Measurements from ENCODE around the gene DMD. TPM values are rescaled to one million over a fixed set of nuclear protein-coding genes. Genes with fewer than 3 reads are reported as not detected.

DMD gene
- total RNA-seq, 3 donors from 2014 or later (not counting 1 experiment from before 2014, with no cell fraction given) = not detected

DNA sequence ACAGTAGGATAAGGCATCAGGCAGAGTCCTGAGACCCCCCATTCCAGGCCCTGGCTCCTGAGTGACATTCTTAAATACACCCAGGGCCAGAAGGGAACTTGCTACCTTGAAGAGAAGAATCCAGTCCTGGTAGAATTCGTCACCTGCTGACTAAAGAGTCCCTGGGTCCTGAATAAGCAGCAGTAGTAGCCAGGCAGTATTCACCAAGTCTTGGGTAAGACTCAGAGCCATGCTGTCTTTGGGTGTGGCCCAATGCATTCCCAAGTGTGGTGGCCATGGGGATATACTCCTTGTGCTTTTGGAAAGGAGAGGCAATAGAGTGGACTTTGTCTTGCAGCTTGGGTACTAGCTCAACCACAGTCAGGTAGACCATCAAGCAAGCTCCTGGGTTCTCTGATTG, 359.1 kb downstream of the DMD start:
- no peak overlapping the region for H3K27ac ChIP-seq (ENCODE audit: low read length)
- H3K27me3 Mint-ChIP-seq (ENCODE audit: low read depth in 2 of 2) = no peaks in the 10 kb centered on the region
- no peaks in the 10 kb centered on the region for H3K36me3 Mint-ChIP-seq
- H3K4me1 Mint-ChIP-seq = no peaks in the 10 kb centered on the region
- H3K4me3 ChIP-seq (ENCODE audit: low read length) = no peak overlapping the region
- H3K36me3 ChIP-seq (ENCODE audit: control insufficient read depth, insufficient read depth, low read length) = no peaks in the 10 kb centered on the region
- H3K4me1 ChIP-seq (ENCODE audit: control insufficient read depth, insufficient read depth, low read length) = no peaks in the 10 kb centered on the region
- no peak overlapping the region for H3K27ac Mint-ChIP-seq
- no peaks in the 10 kb centered on the region for H3K27me3 ChIP-seq (ENCODE audit: control insufficient read depth, insufficient read depth, low read length)
- H3K9me3 ChIP-seq (ENCODE audit: control insufficient read depth, insufficient read depth, low read length) = peaks cover 5% of the 10 kb centered on the region
- intact Hi-C loops (cut with micrococcal nuclease) = no loop called here
- 56% methylated on average over 1 of the region's 1 CpG for WGBS (ENCODE audit: insufficient coverage)
- H3K9me3 Mint-ChIP-seq = peaks cover 4 to 16% of the 10 kb centered on the region in 2 donors
- no peak overlapping the region for H3K4me3 Mint-ChIP-seq
- TF ChIP-seq, protein P1, sequence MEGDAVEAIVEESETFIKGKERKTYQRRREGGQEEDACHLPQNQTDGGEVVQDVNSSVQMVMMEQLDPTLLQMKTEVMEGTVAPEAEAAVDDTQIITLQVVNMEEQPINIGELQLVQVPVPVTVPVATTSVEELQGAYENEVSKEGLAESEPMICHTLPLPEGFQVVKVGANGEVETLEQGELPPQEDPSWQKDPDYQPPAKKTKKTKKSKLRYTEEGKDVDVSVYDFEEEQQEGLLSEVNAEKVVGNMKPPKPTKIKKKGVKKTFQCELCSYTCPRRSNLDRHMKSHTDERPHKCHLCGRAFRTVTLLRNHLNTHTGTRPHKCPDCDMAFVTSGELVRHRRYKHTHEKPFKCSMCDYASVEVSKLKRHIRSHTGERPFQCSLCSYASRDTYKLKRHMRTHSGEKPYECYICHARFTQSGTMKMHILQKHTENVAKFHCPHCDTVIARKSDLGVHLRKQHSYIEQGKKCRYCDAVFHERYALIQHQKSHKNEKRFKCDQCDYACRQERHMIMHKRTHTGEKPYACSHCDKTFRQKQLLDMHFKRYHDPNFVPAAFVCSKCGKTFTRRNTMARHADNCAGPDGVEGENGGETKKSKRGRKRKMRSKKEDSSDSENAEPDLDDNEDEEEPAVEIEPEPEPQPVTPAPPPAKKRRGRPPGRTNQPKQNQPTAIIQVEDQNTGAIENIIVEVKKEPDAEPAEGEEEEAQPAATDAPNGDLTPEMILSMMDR (IDR thresholded peaks at IDR 0.05) = no peak
- DNase-seq = no peak
- ATAC-seq = no peak

DNA sequence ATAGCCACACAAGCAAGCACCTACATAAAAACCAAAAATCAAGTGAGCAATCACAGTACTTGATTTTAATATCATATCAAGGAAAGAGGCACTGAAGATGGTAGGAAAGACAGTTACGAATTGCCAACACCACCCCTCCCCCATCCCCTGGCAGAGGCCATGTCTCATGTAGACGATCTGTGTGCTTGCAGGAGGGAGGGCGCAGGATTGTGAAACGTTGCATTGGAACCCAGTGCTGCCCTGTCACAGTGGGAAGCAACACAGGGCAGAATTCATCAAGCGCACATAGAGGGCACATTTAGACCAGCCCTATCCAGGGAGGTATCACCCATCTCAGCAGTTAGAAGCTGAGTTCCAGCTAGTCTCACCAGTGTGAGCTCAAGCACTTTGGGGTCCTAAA, 359.8 kb downstream of the DMD start:
- DNase-seq = no peak
- Histone ChIP-seq H3K27me3 (ENCODE audit: control insufficient read depth, insufficient read depth, low read length) (no peaks in the 10 kb centered on the region), H3K9me3 (ENCODE audit: control insufficient read depth, insufficient read depth, low read length) (peaks cover 5% of the 10 kb centered on the region), H3K4me1 (ENCODE audit: control insufficient read depth, insufficient read depth, low read length) (no peaks in the 10 kb centered on the region), H3K4me3 (ENCODE audit: low read length) (no peak overlapping the region), H3K27ac (ENCODE audit: low read length) (no peak overlapping the region), H3K36me3 (ENCODE audit: control insufficient read depth, insufficient read depth, low read length) (no peaks in the 10 kb centered on the region)
- intact Hi-C loops (cut with micrococcal nuclease) = no loop called here
- TF ChIP-seq, protein P1 (IDR thresholded peaks at IDR 0.05) = no peak
- H3K27ac Mint-ChIP-seq = no peak overlapping the region
- ATAC-seq = no peak
- H3K36me3 Mint-ChIP-seq = no peaks in the 10 kb centered on the region
- peaks cover 4 to 16% of the 10 kb centered on the region in 2 donors for H3K9me3 Mint-ChIP-seq
- no peaks in the 10 kb centered on the region for H3K4me1 Mint-ChIP-seq
- 89% methylated on average over 4 of the region's 5 CpGs for WGBS (ENCODE audit: insufficient coverage)
- no peaks in the 10 kb centered on the region for H3K27me3 Mint-ChIP-seq (ENCODE audit: low read depth in 2 of 2)
- H3K4me3 Mint-ChIP-seq = no peak overlapping the region

DNA sequence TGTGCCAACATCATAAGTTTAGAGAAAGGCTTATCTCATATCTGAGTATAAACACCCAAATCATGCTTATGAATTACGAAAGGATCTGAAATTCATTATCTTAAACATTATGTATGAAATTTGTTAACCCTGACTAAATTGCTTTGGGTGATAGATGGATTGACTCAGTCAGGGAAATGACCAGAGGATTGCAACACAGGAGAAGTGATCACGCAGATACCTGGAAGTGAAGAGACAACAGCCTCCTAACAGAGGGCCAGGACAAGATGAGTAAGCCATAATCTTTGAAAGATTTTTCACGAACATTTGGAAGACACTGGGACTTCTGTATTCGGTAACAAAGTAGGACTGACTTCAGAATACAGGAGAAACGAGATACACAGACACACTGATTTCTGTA, 363.4 kb downstream of the DMD start:
- ATAC-seq = no peak
- 97% methylated on average over 3 of the region's 5 CpGs for WGBS (ENCODE audit: insufficient coverage)
- Histone ChIP-seq H3K27me3 (ENCODE audit: control insufficient read depth, insufficient read depth, low read length) (no peaks in the 10 kb centered on the region), H3K36me3 (ENCODE audit: control insufficient read depth, insufficient read depth, low read length) (no peaks in the 10 kb centered on the region), H3K9me3 (ENCODE audit: control insufficient read depth, insufficient read depth, low read length) (peaks cover 5% of the 10 kb centered on the region), H3K27ac (ENCODE audit: low read length) (no peak overlapping the region), H3K4me3 (ENCODE audit: low read length) (no peak overlapping the region), H3K4me1 (ENCODE audit: control insufficient read depth, insufficient read depth, low read length) (no peaks in the 10 kb centered on the region)
- H3K36me3 Mint-ChIP-seq = no peaks in the 10 kb centered on the region
- no peak overlapping the region for H3K27ac Mint-ChIP-seq
- intact Hi-C loops (cut with micrococcal nuclease) = no loop called here
- peaks cover 5 to 11% of the 10 kb centered on the region in 2 donors for H3K9me3 Mint-ChIP-seq
- TF ChIP-seq, protein P1 (IDR thresholded peaks at IDR 0.05) = no peak
- H3K4me1 Mint-ChIP-seq = no peaks in the 10 kb centered on the region
- H3K27me3 Mint-ChIP-seq (ENCODE audit: low read depth in 2 of 2) = no peaks in the 10 kb centered on the region
- H3K4me3 Mint-ChIP-seq = no peak overlapping the region
- no peak for DNase-seq

DNA sequence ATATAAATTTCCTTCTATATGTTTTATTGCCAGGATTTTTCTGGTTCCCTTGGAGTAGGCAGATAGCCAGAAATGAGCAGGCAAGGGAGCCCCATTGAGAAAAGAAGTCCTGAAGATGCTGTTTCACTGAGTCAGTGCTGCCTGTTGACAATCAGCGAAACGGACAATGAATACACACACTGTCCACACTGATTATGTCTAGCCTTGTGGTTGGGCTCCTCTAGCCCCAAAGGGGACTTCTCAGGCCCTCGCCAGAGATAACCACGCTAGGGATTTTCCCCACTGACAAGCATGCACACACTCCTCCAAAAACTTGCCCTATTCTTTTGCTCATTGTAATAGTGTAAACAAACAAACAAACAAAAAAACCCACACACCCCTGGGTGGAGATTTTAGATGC, 369.3 kb downstream of the DMD start:
- TF ChIP-seq, protein P1 (IDR thresholded peaks at IDR 0.05) = no peak
- H3K36me3 ChIP-seq (ENCODE audit: control insufficient read depth, insufficient read depth, low read length) = no peaks in the 10 kb centered on the region
- H3K9me3 ChIP-seq (ENCODE audit: control insufficient read depth, insufficient read depth, low read length) = no peaks in the 10 kb centered on the region
- H3K27me3 Mint-ChIP-seq (ENCODE audit: low read depth in 2 of 2) = no peaks in the 10 kb centered on the region
- intact Hi-C loops (cut with micrococcal nuclease) = no loop called here
- no peak overlapping the region for H3K4me3 ChIP-seq (ENCODE audit: low read length)
- H3K27ac ChIP-seq (ENCODE audit: low read length) = no peak overlapping the region
- H3K4me1 ChIP-seq (ENCODE audit: control insufficient read depth, insufficient read depth, low read length) = no peaks in the 10 kb centered on the region
- H3K4me1 Mint-ChIP-seq = no peaks in the 10 kb centered on the region
- ATAC-seq (no peak), DNase-seq (no peak)
- H3K27me3 ChIP-seq (ENCODE audit: control insufficient read depth, insufficient read depth, low read length) = no peaks in the 10 kb centered on the region
- no peak overlapping the region for H3K27ac Mint-ChIP-seq
- H3K4me3 Mint-ChIP-seq = no peak overlapping the region
- WGBS (ENCODE audit: insufficient coverage) = 70% methylated on average over 4 of the region's 4 CpGs
- H3K36me3 Mint-ChIP-seq = no peaks in the 10 kb centered on the region
- peaks cover 12 to 13% of the 10 kb centered on the region in 2 donors for H3K9me3 Mint-ChIP-seq

All from natural killer cell (primary cell).